K562 (cell line): ENCODE results near the gene PJA1. TPM values are rescaled to one million over a fixed set of nuclear protein-coding genes. Genes with fewer than 3 reads are reported as not detected.

Experiments used
- ATAC-seq: fragments of 200-7000 bp; cut with Tn5 transposase; 3 replicates; pipeline ENCODE4 v1.9.1; 2020; ENCODE audit warnings: moderate library complexity
- BruUV-seq: library from RNA; stranded (reverse); fragments of 400-500 nt; replicated peaks from 2 replicates; lab custom pipeline; 2021; lab: Mats Ljungman, UMichigan
- CTCF ChIA-PET: fragments of 300-600 bp; formaldehyde crosslinking; extraction: SDS; loops from one replicate; lab custom pipeline; 2021; ENCODE audit warnings: low intra/inter-chr PET ratio; lab: Yijun Ruan, JAX
- POLR2A ChIA-PET: fragments of 300-600, 350-650 bp; sonication (Branson Sonifier 250); formaldehyde crosslinking; extraction: SDS; loops from one replicate; lab custom pipeline; 2021; ENCODE audit warnings: antibody characterized with exemption, inconsistent platforms; lab: Yijun Ruan, JAX
- DNase-seq, 4 experiments: peaks; one replicate each; pipeline versions ENCODE4 v3.0.0 to v3.0.0-alpha.2; 2011 to 2018; ENCODE audit warnings: low spot score in 3 of 4, mixed read lengths in 3 of 4; ENCODE audit errors: extremely low read depth in 1 of 4
- FAIRE-seq: peaks from 2 replicates; lab custom pipeline; 2011; peaks lifted over from hg19 to GRCh38; lab: Jason Lieb, UNC
- H2AFZ ChIP-seq: 2 replicates; pipeline ENCODE4 v1.6.0; 2011; ENCODE audit warnings: low read depth, low read length, control low read depth, inconsistent platforms
- H3K27ac ChIP-seq: fragments of 200-600 bp; 3 replicates; pipeline ENCODE4 v1.8.0; 2011; ENCODE audit warnings: low read depth, mild to moderate bottlenecking, control low read depth, inconsistent platforms, low read length, moderate library complexity, mixed read lengths; ENCODE audit errors: extremely low read depth
- H3K27me3 ChIP-seq, 2 experiments: fragments of 300-600 bp in 1 of 2; 2 replicates in 1 of 2; 3 replicates in 1 of 2; pipeline versions ENCODE4 v1.6.0 to v1.8.0; 2011; ENCODE audit warnings: inconsistent platforms in 2 of 2, low read length in 2 of 2, mild to moderate bottlenecking in 1 of 2, mixed read lengths in 1 of 2, moderate library complexity in 1 of 2; ENCODE audit not compliant: control insufficient read depth in 2 of 2, insufficient read depth in 2 of 2
- H3K36me3 ChIP-seq: fragments of 300-600 bp; 3 replicates; pipeline ENCODE4 v1.8.0; 2011; ENCODE audit warnings: mild to moderate bottlenecking, low read length, inconsistent platforms; ENCODE audit not compliant: control insufficient read depth, insufficient read depth
- H3K4me1 ChIP-seq, 2 experiments: fragments of 200-600 bp in 1 of 2; replicated peaks in 1 of 2; 2 replicates in 1 of 2; 3 replicates in 1 of 2; pipeline versions ENCODE4 v1.5.1 to v1.8.0; 2011; ENCODE audit warnings: inconsistent platforms in 2 of 2, low read length in 2 of 2, mild to moderate bottlenecking in 1 of 2, mixed read lengths in 1 of 2, moderate library complexity in 1 of 2; ENCODE audit not compliant: control insufficient read depth in 2 of 2, insufficient read depth in 2 of 2
- H3K4me2 ChIP-seq: 2 replicates; pipeline ENCODE4 v1.6.1; 2011; ENCODE audit warnings: low read length, control low read depth, inconsistent platforms, mixed read lengths; ENCODE audit not compliant: insufficient read depth
- H3K4me3 ChIP-seq: fragments of 200-600 bp; sonication (generic), shearing (Covaris generic); 2 replicates; pipeline ENCODE4 v1.5.1; 2016; ENCODE audit warnings: control low read depth, inconsistent platforms
- H3K79me2 ChIP-seq: fragments of 200-600 bp; 3 replicates; pipeline ENCODE4 v1.8.0; 2011; ENCODE audit warnings: low read length, inconsistent platforms; ENCODE audit not compliant: control insufficient read depth, insufficient read depth
- H3K9ac ChIP-seq, 2 experiments: 2 replicates each; pipeline versions ENCODE4 v1.6.0 to v1.6.1; 2011; ENCODE audit warnings: low read depth in 2 of 2, low read length in 2 of 2, control low read depth in 1 of 2, inconsistent platforms in 1 of 2, mild to moderate bottlenecking in 1 of 2, mixed read lengths in 1 of 2; ENCODE audit not compliant: insufficient read depth in 1 of 2
- H3K9me1 ChIP-seq: one replicate; pipeline ENCODE4 v1.6.0; 2011; ENCODE audit warnings: inconsistent platforms, mild to moderate bottlenecking, low read length, moderate library complexity; ENCODE audit not compliant: control insufficient read depth, insufficient read depth
- H3K9me3 ChIP-seq: replicated peaks from 2 replicates; pipeline ENCODE4 v1.5.1; 2011; ENCODE audit warnings: low read depth, low read length, inconsistent platforms; ENCODE audit not compliant: control insufficient read depth, insufficient read depth
- H4K20me1 ChIP-seq: replicated peaks from 2 replicates; pipeline ENCODE4 v1.6.1; 2011; ENCODE audit warnings: low read length, inconsistent platforms, mixed read lengths; ENCODE audit not compliant: control insufficient read depth, insufficient read depth
- ASH1L ChIP-seq: fragments of 450-650 bp; IDR thresholded peaks from 2 replicates; pipeline ENCODE4 v1.6.1; 2018; ENCODE audit warnings: borderline replicate concordance, mild to moderate bottlenecking, low read depth; ENCODE audit not compliant: partially characterized antibody
- FOXJ3 ChIP-seq: sonication (generic); formaldehyde crosslinking; IDR thresholded peaks from 2 replicates; pipeline ENCODE4 v1.4.0; 2020; ENCODE audit warnings: mild to moderate bottlenecking, missing genetic modification reagents
- NR2F6 ChIP-seq: fragments of 450-650 bp; formaldehyde crosslinking; IDR thresholded peaks from 2 replicates; pipeline ENCODE4 v1.4.0; 2020; ENCODE audit warnings: mild to moderate bottlenecking
- PHF8 ChIP-seq: fragments of 200-600 bp; sonication (generic); IDR thresholded peaks from 2 replicates; pipeline ENCODE4 v1.6.1; 2012; ENCODE audit warnings: mixed run types, mild to moderate bottlenecking, inconsistent platforms, low read length, moderate library complexity, borderline replicate concordance
- ZNF121 ChIP-seq: sonication (generic); formaldehyde crosslinking; conservative IDR thresholded peaks from 2 replicates; pipeline ENCODE4 v1.8.0; 2022; ENCODE audit warnings: missing genetic modification reagents
- ZNF764 ChIP-seq: fragments of 250-450 bp; sonication (Bioruptor Pico); IDR thresholded peaks from 2 replicates; pipeline ENCODE4 v1.4.0; 2020; ENCODE audit warnings: low read depth, mild to moderate bottlenecking, moderate library complexity
- WGBS: fragments of 100-300 bp; shearing (Covaris generic); methylation state at CpG from one replicate; pipeline ENCODE4 v1.1.6; 2016; ENCODE audit warnings: low coverage, mixed read lengths; ENCODE audit not compliant: insufficient coverage; ENCODE audit errors: missing lambda C conversion rate; 5-methylcytosine and 5-hydroxymethylcytosine counted together
- in situ Hi-C: fragments of 300-500 bp; cut with MboI; formaldehyde crosslinking; loops from 4 replicates; pipeline ENCODE4 v1.15.0; 2018; ENCODE audit warnings: inconsistent platforms, mixed read lengths
- intact Hi-C: fragments of 100-400 bp; cut with micrococcal nuclease; formaldehyde crosslinking; loops from 2 replicates; pipeline ENCODE4 v1.14.2; 2022
- polyA plus RNA-seq, 8 experiments: library from polyadenylated mRNA; depleted of rRNA in 4 of 8; stranded (reverse) in 5 of 8; unstranded in 3 of 8; fragments of >200 nt; fragmentation: Nextera tagmentation in 2 of 8; fragmentation: Illumina TruSeq in 1 of 8; extraction: Ambion mirVana in 2 of 8; extraction: Trizol in 1 of 8; gene quantifications; 2 replicates each; pipeline versions ENCODE4 v1.2.1 to v1.2.3, GENCODE V29; 2011 to 2014; ENCODE audit warnings: inconsistent platforms in 1 of 8, missing spikeins in 1 of 8
- total RNA-seq, 7 experiments: library from RNA; depleted of rRNA in 6 of 7; stranded (reverse); fragments of >200 nt in 6 of 7; fragmentation: Illumina TruSeq in 2 of 7; extraction: Trizol in 2 of 7; gene quantifications; 2 replicates each; pipeline versions ENCODE4 v1.2.1 to v1.2.3, GENCODE V29; 2011 to 2021; ENCODE audit warnings: low replicate concordance in 1 of 7
- TF ChIP-seq, protein P1 (sequence below): fragments of 450-650 bp; IDR thresholded peaks from 2 replicates; pipeline ENCODE4 v1.6.1; 2017; ENCODE audit warnings: antibody characterized with exemption, mild to moderate bottlenecking

The PJA1 gene
- total and polyA plus RNA-seq, 9 of the 15 experiments (the other 6 are each of a cell fraction or from before 2014, with no cell fraction given) = 1.6 to 6.0 (median 4.0) TPM

DNA sequence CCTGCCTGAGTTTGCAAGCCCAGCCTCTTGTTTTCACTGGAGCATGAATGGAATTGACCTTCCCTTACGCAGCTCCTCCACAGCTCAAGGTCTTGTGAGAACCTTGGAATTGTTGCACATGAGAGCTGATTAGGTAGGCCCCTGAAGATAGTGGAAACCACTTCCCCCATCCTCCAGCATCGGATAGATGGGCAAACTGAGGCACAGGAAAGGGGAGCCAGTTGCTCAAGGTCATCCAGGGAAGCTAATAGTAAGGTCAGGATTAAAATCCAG is 27.2 kb downstream of the PJA1 start:
- ATAC-seq = no peak
- Histone ChIP-seq H2AFZ (no peak overlapping the region), H3K4me1 (peaks cover 0 to 9% of the 10 kb centered on the region in 2 experiments; a peak in 2 of 5 replicates), H3K9me1 (no peaks in the 10 kb centered on the region), H3K79me2 (no peaks in the 10 kb centered on the region), H3K4me2 (no peak overlapping the region; the same call in 1 of the 2 replicates), H3K36me3 (no peaks in the 10 kb centered on the region), H3K27me3 (peaks cover 0 to 17% of the 10 kb centered on the region in 2 experiments; a peak in 2 of 5 replicates), H3K9me3 (no peaks in the 10 kb centered on the region), H3K9ac (no peak overlapping the region), H3K4me3 (no peak overlapping the region), H4K20me1 (0 out of 2 replicates have a peak, but pooled peaks cover 3% of the 10 kb centered on the region), H3K27ac (no peak overlapping the region)
- ChIA-PET POLR2A (interaction anchor here (1.3 kb wide), 1 partner anchor 10 kb away, joined by 3 read pairs; no protein-coding TSS in a partner anchor), CTCF (no interaction called here)
- no peak for FAIRE-seq
- no peak for TF ChIP-seq NR2F6 (CRISPR knock-in tag)
- TF ChIP-seq ASH1L = no peak
- TF ChIP-seq ZNF764 (CRISPR knock-in tag) = no peak
- no peak for TF ChIP-seq FOXJ3
- TF ChIP-seq, protein P1, sequence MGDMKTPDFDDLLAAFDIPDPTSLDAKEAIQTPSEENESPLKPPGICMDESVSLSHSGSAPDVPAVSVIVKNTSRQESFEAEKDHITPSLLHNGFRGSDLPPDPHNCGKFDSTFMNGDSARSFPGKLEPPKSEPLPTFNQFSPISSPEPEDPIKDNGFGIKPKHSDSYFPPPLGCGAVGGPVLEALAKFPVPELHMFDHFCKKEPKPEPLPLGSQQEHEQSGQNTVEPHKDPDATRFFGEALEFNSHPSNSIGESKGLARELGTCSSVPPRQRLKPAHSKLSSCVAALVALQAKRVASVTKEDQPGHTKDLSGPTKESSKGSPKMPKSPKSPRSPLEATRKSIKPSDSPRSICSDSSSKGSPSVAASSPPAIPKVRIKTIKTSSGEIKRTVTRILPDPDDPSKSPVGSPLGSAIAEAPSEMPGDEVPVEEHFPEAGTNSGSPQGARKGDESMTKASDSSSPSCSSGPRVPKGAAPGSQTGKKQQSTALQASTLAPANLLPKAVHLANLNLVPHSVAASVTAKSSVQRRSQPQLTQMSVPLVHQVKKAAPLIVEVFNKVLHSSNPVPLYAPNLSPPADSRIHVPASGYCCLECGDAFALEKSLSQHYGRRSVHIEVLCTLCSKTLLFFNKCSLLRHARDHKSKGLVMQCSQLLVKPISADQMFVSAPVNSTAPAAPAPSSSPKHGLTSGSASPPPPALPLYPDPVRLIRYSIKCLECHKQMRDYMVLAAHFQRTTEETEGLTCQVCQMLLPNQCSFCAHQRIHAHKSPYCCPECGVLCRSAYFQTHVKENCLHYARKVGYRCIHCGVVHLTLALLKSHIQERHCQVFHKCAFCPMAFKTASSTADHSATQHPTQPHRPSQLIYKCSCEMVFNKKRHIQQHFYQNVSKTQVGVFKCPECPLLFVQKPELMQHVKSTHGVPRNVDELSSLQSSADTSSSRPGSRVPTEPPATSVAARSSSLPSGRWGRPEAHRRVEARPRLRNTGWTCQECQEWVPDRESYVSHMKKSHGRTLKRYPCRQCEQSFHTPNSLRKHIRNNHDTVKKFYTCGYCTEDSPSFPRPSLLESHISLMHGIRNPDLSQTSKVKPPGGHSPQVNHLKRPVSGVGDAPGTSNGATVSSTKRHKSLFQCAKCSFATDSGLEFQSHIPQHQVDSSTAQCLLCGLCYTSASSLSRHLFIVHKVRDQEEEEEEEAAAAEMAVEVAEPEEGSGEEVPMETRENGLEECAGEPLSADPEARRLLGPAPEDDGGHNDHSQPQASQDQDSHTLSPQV = no peak
- no peak for TF ChIP-seq ZNF121
- no peak for TF ChIP-seq PHF8
- no peak for DNase-seq
- intact Hi-C loops = no loop called here
- 13% methylated on average over 2 of the region's 2 CpGs for WGBS
- no TSS peak for BruUV-seq
- in situ Hi-C loops = no loop called here
